ENCODE data around the gene NLGN2. TPM values are rescaled to one million over a fixed set of nuclear protein-coding genes. Genes with fewer than 3 reads are reported as not detected.
A peak's percentile ranks its signal among the peaks of the same experiment; 100 is the strongest.

NLGN2 gene
- polyA plus RNA-seq, 1 donor from 2014 or later, result 13.8 TPM

DNA sequence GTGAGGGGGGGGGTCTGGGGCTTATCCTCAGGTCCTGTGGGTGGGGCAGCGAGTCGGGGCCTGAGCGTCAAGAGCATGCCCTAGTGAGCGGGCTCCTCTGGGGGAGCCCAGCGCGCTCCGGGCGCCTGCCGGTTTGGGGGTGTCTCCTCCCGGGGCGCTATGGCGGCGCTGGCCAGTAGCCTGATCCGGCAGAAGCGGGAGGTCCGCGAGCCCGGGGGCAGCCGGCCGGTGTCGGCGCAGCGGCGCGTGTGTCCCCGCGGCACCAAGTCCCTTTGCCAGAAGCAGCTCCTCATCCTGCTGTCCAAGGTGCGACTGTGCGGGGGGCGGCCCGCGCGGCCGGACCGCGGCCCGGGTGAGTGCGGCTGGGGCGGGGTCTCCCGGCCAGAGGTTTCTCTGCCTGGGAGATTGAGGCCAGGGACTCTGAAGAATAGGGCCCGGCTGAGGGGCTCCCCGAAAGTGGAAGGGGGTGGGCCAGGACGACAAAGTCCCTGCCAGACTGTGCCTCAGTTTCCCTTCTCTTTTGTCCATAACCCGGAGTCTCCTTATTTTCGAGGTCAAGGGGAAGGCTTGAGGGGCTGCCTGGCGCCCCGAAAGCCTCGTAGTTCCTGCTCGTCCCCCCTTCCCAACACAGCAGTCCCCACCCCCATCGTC lies 31.9 kb downstream of the NLGN2 start, which contains the start of gene FGF11:
TSS of gene FGF11 (plus strand) at position 51 of the 651 bp plus-strand sequence. CDS start at position 160, 109 bp downstream.
- no peaks in the 10 kb centered on the region for H3K9me2 ChIP-seq (ENCODE audit: insufficient read depth, low read length)
- peak within 1 kb of the TSS; percentile 85 for H3K4me3 ChIP-seq (ENCODE audit: low read length)
- H3K9me3 ChIP-seq (ENCODE audit: low read length), result no peaks in the 10 kb centered on the region
- peak within 1 kb of the TSS; percentile 97 for H3K9ac ChIP-seq (ENCODE audit: low read length)
- peak within 1 kb of the TSS; percentile 47 for H2AFZ ChIP-seq (ENCODE audit: low read depth, low read length)
- TF ChIP-seq MXI1 (conservative IDR thresholded peaks at IDR 0.05; ENCODE audit: poor library complexity, severe bottlenecking) (peak; percentile 6), SMC3 (conservative IDR thresholded peaks at IDR 0.05; ENCODE audit: poor library complexity) (no peak)
- H3K27ac ChIP-seq (ENCODE audit: low read length), result peak within 1 kb of the TSS; percentile 99
- peak within 1 kb of the TSS; percentile 89 for H3K4me2 ChIP-seq (ENCODE audit: low read length)
- H3F3A ChIP-seq (ENCODE audit: insufficient read depth, low read length, poor library complexity, severe bottlenecking), result peaks cover 4% of the 10 kb centered on the region
- H3K36me3 ChIP-seq (ENCODE audit: insufficient read depth, low read length), result no peaks in the 10 kb centered on the region
- H3K79me2 ChIP-seq (replicated peaks; ENCODE audit: insufficient read depth, low read length), result no peaks in the 10 kb centered on the region
- no peaks in the 10 kb centered on the region for H4K20me1 ChIP-seq (ENCODE audit: insufficient read depth)
- peaks cover 43% of the 10 kb centered on the region for H3K27me3 ChIP-seq (ENCODE audit: insufficient read depth, low read depth, low read length)

DNA sequence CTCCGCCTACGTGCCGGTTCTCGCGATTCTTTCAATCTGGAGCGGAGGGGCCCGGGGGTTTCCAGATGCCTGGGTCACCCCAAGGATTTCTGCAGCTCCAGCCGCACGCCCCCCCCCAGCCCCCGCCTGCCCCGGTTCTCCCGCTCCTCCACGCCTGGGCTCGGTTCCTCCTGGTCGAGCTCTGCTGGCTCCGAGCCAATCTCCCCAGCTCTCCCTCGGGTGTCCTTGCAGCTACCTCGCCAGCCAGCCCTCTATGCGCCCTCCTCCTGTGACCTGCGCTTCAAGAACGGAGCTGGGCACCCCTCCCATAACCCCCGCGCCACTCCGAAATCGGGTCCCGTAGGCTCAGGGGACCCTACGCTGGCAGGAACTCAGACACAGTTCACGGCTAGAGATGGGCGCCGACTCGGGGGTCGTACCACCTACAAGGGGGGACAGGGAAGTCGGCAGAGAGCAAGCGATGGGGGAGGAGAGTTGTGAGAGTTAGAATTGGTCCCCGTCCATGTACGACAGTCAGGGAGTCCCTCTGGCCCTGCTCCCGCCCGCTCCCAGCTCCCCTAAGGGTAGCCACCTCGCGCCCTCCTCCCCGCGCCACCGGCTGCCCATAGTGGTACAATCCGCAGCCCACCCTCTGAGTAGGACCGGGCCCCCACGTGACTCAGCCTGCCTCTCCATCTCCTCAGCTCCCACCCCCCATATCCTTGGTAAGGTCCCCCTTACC lies 32.6 kb downstream of the NLGN2 start:
- Histone ChIP-seq H3F3A (ENCODE audit: insufficient read depth, low read length, poor library complexity, severe bottlenecking) (peaks cover 4% of the 10 kb centered on the region), H3K9ac (ENCODE audit: low read length) (peak overlapping the region; percentile 97), H3K36me3 (ENCODE audit: insufficient read depth, low read length) (no peaks in the 10 kb centered on the region), H3K4me3 (ENCODE audit: low read length) (peak overlapping the region; percentile 85), H3K9me2 (ENCODE audit: insufficient read depth, low read length) (no peaks in the 10 kb centered on the region), H2AFZ (ENCODE audit: low read depth, low read length) (peak overlapping the region; percentile 47), H3K27me3 (ENCODE audit: insufficient read depth, low read depth, low read length) (peaks cover 40% of the 10 kb centered on the region), H3K27ac (ENCODE audit: low read length) (peak overlapping the region; percentile 99), H3K9me3 (ENCODE audit: low read length) (no peaks in the 10 kb centered on the region), H3K79me2 (replicated peaks; ENCODE audit: insufficient read depth, low read length) (no peaks in the 10 kb centered on the region), H4K20me1 (ENCODE audit: insufficient read depth) (no peaks in the 10 kb centered on the region), H3K4me2 (ENCODE audit: low read length) (peak overlapping the region; percentile 89)
- peak; percentile 93 for TF ChIP-seq TAF1 (IDR thresholded peaks at IDR 0.05; ENCODE audit: low read depth)
- TF ChIP-seq POLR2AphosphoS5 (IDR thresholded peaks at IDR 0.05), result peak; percentile 86
- TF ChIP-seq EP300 (conservative IDR thresholded peaks at IDR 0.05; ENCODE audit: poor library complexity, severe bottlenecking), result peak; percentile 30
- no peak for TF ChIP-seq SMC3 (conservative IDR thresholded peaks at IDR 0.05; ENCODE audit: poor library complexity)
- TF ChIP-seq RAD21 (conservative IDR thresholded peaks at IDR 0.05), result no peak
- no peak for TF ChIP-seq EZH2 (IDR thresholded peaks at IDR 0.05; ENCODE audit: borderline replicate concordance, insufficient read depth, low read length, poor library complexity, severe bottlenecking)
- TF ChIP-seq, protein P1, sequence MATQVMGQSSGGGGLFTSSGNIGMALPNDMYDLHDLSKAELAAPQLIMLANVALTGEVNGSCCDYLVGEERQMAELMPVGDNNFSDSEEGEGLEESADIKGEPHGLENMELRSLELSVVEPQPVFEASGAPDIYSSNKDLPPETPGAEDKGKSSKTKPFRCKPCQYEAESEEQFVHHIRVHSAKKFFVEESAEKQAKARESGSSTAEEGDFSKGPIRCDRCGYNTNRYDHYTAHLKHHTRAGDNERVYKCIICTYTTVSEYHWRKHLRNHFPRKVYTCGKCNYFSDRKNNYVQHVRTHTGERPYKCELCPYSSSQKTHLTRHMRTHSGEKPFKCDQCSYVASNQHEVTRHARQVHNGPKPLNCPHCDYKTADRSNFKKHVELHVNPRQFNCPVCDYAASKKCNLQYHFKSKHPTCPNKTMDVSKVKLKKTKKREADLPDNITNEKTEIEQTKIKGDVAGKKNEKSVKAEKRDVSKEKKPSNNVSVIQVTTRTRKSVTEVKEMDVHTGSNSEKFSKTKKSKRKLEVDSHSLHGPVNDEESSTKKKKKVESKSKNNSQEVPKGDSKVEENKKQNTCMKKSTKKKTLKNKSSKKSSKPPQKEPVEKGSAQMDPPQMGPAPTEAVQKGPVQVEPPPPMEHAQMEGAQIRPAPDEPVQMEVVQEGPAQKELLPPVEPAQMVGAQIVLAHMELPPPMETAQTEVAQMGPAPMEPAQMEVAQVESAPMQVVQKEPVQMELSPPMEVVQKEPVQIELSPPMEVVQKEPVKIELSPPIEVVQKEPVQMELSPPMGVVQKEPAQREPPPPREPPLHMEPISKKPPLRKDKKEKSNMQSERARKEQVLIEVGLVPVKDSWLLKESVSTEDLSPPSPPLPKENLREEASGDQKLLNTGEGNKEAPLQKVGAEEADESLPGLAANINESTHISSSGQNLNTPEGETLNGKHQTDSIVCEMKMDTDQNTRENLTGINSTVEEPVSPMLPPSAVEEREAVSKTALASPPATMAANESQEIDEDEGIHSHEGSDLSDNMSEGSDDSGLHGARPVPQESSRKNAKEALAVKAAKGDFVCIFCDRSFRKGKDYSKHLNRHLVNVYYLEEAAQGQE (IDR thresholded peaks at IDR 0.05; ENCODE audit: borderline replicate concordance), result peak; percentile 75
- no peak for TF ChIP-seq MXI1 (conservative IDR thresholded peaks at IDR 0.05; ENCODE audit: poor library complexity, severe bottlenecking)
- TF ChIP-seq, protein P2, sequence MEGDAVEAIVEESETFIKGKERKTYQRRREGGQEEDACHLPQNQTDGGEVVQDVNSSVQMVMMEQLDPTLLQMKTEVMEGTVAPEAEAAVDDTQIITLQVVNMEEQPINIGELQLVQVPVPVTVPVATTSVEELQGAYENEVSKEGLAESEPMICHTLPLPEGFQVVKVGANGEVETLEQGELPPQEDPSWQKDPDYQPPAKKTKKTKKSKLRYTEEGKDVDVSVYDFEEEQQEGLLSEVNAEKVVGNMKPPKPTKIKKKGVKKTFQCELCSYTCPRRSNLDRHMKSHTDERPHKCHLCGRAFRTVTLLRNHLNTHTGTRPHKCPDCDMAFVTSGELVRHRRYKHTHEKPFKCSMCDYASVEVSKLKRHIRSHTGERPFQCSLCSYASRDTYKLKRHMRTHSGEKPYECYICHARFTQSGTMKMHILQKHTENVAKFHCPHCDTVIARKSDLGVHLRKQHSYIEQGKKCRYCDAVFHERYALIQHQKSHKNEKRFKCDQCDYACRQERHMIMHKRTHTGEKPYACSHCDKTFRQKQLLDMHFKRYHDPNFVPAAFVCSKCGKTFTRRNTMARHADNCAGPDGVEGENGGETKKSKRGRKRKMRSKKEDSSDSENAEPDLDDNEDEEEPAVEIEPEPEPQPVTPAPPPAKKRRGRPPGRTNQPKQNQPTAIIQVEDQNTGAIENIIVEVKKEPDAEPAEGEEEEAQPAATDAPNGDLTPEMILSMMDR (IDR thresholded peaks at IDR 0.05; ENCODE audit: poor library complexity, severe bottlenecking), result no peak
